Measurements from ENCODE around the gene KRT31. TPM values are rescaled to one million over a fixed set of nuclear protein-coding genes. Genes with fewer than 3 reads are reported as not detected.

Gene KRT31
- polyA plus RNA-seq, 1 of the 3 experiments (the other 2 are of a cell fraction): 0.03 TPM

GRCh38 chr17:41417576-41418015 lies 20.2 kb upstream of the KRT31 start:
- Histone ChIP-seq H3K4me3 (ENCODE audit: low read depth in 2 of 2, low read length in 1 of 2) (no peak overlapping the region), H3K27ac (ENCODE audit: low read depth in 2 of 2, low read length in 1 of 2) (0 out of 4 replicates have a peak overlapping the region, but pooled peaks of 1 of the 2 experiments have one; percentile 19), H3K9me3 (no peaks in the 10 kb centered on the region), H3K9me2 (no peaks in the 10 kb centered on the region), H4K20me1 (ENCODE audit: insufficient read depth) (no peaks in the 10 kb centered on the region), H2AFZ (ENCODE audit: low read depth) (no peak overlapping the region), H3K4me2 (peak overlapping the region; percentile 40; the same call in 1 of the 2 replicates), H3K9ac (no peak overlapping the region), H3K4me1 (ENCODE audit: control insufficient read depth in 1 of 2, insufficient read depth in 2 of 2, low read depth in 1 of 2, low read length in 1 of 2) (peaks cover 0 to 47% of the 10 kb centered on the region in 2 experiments; a peak in 3 of 4 replicates), H3K79me2 (ENCODE audit: insufficient read depth) (no peaks in the 10 kb centered on the region), H3F3A (replicated peaks; ENCODE audit: insufficient read depth) (peaks cover 4% of the 10 kb centered on the region), H3K27me3 (ENCODE audit: insufficient read depth) (no peaks in the 10 kb centered on the region), H3K36me3 (replicated peaks in 1 of 2; ENCODE audit: control insufficient read depth in 1 of 2, insufficient read depth in 2 of 2, low read length in 1 of 2) (no peaks in the 10 kb centered on the region)
- ChIA-PET CTCF (interaction anchor here (0.8 to 2.9 kb wide), 8 partner anchors 10 to 245 kb away, joined by 3 to 11 read pairs (median 3); no protein-coding TSS in a partner anchor), POLR2A (no interaction called here)
- 36% methylated on average over 4 of the region's 4 CpGs for WGBS (ENCODE audit: low lambda C conversion rate)
- peak; percentile 36 for DNase-seq
- TF ChIP-seq TCF12 (IDR thresholded peaks at IDR 0.05) (peak; percentile 43; the same call in 1 of the 2 replicates), EP300 (IDR thresholded peaks at IDR 0.05; ENCODE audit: borderline replicate concordance in 1 of 2, low read depth in 1 of 2, low read length in 1 of 2) (no peak), MAX (IDR thresholded peaks at IDR 0.05; ENCODE audit: low read depth) (no peak), GATA2 (CRISPR knock-in tag; IDR thresholded peaks at IDR 0.05) (no peak), RAD21 (IDR thresholded peaks at IDR 0.05; ENCODE audit: low read length) (peak; percentile 10; the same call in 1 of the 2 replicates), CTCF (IDR thresholded peaks at IDR 0.05) (peak; percentile 52)

- WGBS (ENCODE audit: low lambda C conversion rate): 91% methylated on average over 6 of the region's 6 CpGs
- ChIA-PET CTCF (interaction anchor here (0.8 to 2.9 kb wide), 6 partner anchors 11 to 246 kb away, joined by 3 to 11 read pairs (median 3); no protein-coding TSS in a partner anchor), POLR2A (no interaction called here)
- Histone ChIP-seq H3K9me2 (no peaks in the 10 kb centered on the region), H3F3A (replicated peaks; ENCODE audit: insufficient read depth) (peaks cover 4% of the 10 kb centered on the region), H3K4me3 (ENCODE audit: low read depth in 2 of 2, low read length in 1 of 2) (no peak overlapping the region), H3K4me1 (ENCODE audit: control insufficient read depth in 1 of 2, insufficient read depth in 2 of 2, low read depth in 1 of 2, low read length in 1 of 2) (peaks cover 0 to 47% of the 10 kb centered on the region in 2 experiments; a peak in 3 of 4 replicates), H3K27ac (ENCODE audit: low read depth in 2 of 2, low read length in 1 of 2) (no peak overlapping the region), H3K9me3 (no peaks in the 10 kb centered on the region), H3K9ac (no peak overlapping the region), H3K79me2 (ENCODE audit: insufficient read depth) (no peaks in the 10 kb centered on the region), H3K27me3 (ENCODE audit: insufficient read depth) (no peaks in the 10 kb centered on the region), H4K20me1 (ENCODE audit: insufficient read depth) (no peaks in the 10 kb centered on the region), H3K36me3 (replicated peaks in 1 of 2; ENCODE audit: control insufficient read depth in 1 of 2, insufficient read depth in 2 of 2, low read length in 1 of 2) (no peaks in the 10 kb centered on the region), H2AFZ (ENCODE audit: low read depth) (no peak overlapping the region), H3K4me2 (no peak overlapping the region)
- TF ChIP-seq TEAD4 (IDR thresholded peaks at IDR 0.05; ENCODE audit: borderline replicate concordance, insufficient read depth) (no peak), ELF1 (IDR thresholded peaks at IDR 0.05) (no peak), REST (IDR thresholded peaks at IDR 0.05; ENCODE audit: low read depth, low read length) (no peak), SIN3A (IDR thresholded peaks at IDR 0.05; ENCODE audit: borderline replicate concordance, low read depth, low read length) (no peak), SMC3 (IDR thresholded peaks at IDR 0.05; ENCODE audit: low read depth, low read length) (no peak), USF1 (IDR thresholded peaks at IDR 0.05; ENCODE audit: borderline replicate concordance, low read depth) (no peak)
- no peak for DNase-seq
Observed at GRCh38 chr17:41417127-41417526, 19.7 kb upstream of the KRT31 start.
